Kidney (tissue), 14 donors: ENCODE results near the gene SPNS2. TPM values are rescaled to one million over a fixed set of nuclear protein-coding genes. Genes with fewer than 3 reads are reported as not detected.

Experiments
- DNase-seq, 5 donors: peaks; one replicate each; pipeline ENCODE4 v3.0.0-alpha.2; 2013 to 2020
- FAIRE-seq: peaks from 2 replicates; lab custom pipeline; 2012; peaks lifted over from hg19 to GRCh38; lab: Jason Lieb, UNC
- H3K27ac ChIP-seq, 2 donors: one replicate each; pipeline ENCODE4 v1.7.0; 2013; ENCODE audit warnings: low read depth in 2 of 2, low read length in 2 of 2, inconsistent platforms in 1 of 2
- H3K27me3 ChIP-seq: one replicate; pipeline ENCODE4 v1.7.1; 2013; ENCODE audit warnings: low read length, inconsistent platforms; ENCODE audit not compliant: control insufficient read depth, insufficient read depth
- H3K36me3 ChIP-seq, 3 donors: one replicate each; pipeline versions ENCODE4 v1.7.0 to v1.7.1; 2013; ENCODE audit warnings: low read length in 3 of 3, control low read depth in 1 of 3, inconsistent platforms in 1 of 3; ENCODE audit not compliant: insufficient read depth in 3 of 3, control insufficient read depth in 2 of 3
- H3K4me1 ChIP-seq, 3 donors: one replicate each; pipeline versions ENCODE4 v1.7.0 to v1.7.1; 2013; ENCODE audit warnings: low read length in 3 of 3, inconsistent platforms in 1 of 3, low read depth in 1 of 3; ENCODE audit not compliant: control insufficient read depth in 2 of 3, insufficient read depth in 2 of 3
- H3K4me3 ChIP-seq, 3 donors: one replicate each; pipeline versions ENCODE4 v1.7.0 to v1.8.1; 2013; ENCODE audit warnings: low read length in 3 of 3, control low read depth in 1 of 3, inconsistent platforms in 1 of 3
- H3K9ac ChIP-seq, 3 donors: one replicate each; pipeline versions ENCODE4 v1.7.0 to v1.7.1; 2013; ENCODE audit warnings: low read length in 3 of 3, control low read depth in 1 of 3, inconsistent platforms in 1 of 3
- H3K9me3 ChIP-seq, 3 donors: one replicate each; pipeline versions ENCODE4 v1.7.0 to v1.7.1; 2013; ENCODE audit warnings: low read length in 3 of 3, control low read depth in 1 of 3, inconsistent platforms in 1 of 3; ENCODE audit not compliant: control insufficient read depth in 2 of 3, insufficient read depth in 1 of 3
- intact Hi-C: fragments of 100-400 bp; cut with DNase I; formaldehyde crosslinking; loops from one replicate; pipeline ENCODE4 v1.11.1; 2022
- polyA plus RNA-seq: library from polyadenylated mRNA; stranded (reverse); fragments of 350-450 nt; fragmentation: Illumina TruSeq; extraction: RNeasy Lipid Tissue Mini Kit (QIAGEN cat#74804); gene quantifications from one replicate; pipeline ENCODE4 v1.2.3, GENCODE V29; 2014; ENCODE audit warnings: low read depth, low replicate concordance; ENCODE audit not compliant: insufficient read depth
- total RNA-seq: library from RNA; stranded (reverse); fragmentation: NEBNext Ultra II Directional; extraction: Animal tissue kit (Norgen Biotek cat#: 25700); gene quantifications from one replicate; pipeline ENCODE4 v1.2.1, GENCODE V29; 2021
- TF ChIP-seq, protein P1 (sequence below): IDR thresholded peaks from 3 replicates; pipeline ENCODE4 v1.5.1; 2012; ENCODE audit warnings: mild to moderate bottlenecking, moderate library complexity, borderline replicate concordance; ENCODE audit not compliant: insufficient read depth; ENCODE audit errors: extremely low read depth
- donor health status: control.
- donor health status: control.
- donor health status: control.
- donor health status: control.
- donor health status: control.
- donor health status: DM: yes; HTN: yes; CAD: no.
- donor health status: Normal renal cell carcinoma (clear cell type).

The SPNS2 gene
- total and polyA plus RNA-seq, 2 donors from 2014 or later: 60.5 to 75.1 TPM

DNA sequence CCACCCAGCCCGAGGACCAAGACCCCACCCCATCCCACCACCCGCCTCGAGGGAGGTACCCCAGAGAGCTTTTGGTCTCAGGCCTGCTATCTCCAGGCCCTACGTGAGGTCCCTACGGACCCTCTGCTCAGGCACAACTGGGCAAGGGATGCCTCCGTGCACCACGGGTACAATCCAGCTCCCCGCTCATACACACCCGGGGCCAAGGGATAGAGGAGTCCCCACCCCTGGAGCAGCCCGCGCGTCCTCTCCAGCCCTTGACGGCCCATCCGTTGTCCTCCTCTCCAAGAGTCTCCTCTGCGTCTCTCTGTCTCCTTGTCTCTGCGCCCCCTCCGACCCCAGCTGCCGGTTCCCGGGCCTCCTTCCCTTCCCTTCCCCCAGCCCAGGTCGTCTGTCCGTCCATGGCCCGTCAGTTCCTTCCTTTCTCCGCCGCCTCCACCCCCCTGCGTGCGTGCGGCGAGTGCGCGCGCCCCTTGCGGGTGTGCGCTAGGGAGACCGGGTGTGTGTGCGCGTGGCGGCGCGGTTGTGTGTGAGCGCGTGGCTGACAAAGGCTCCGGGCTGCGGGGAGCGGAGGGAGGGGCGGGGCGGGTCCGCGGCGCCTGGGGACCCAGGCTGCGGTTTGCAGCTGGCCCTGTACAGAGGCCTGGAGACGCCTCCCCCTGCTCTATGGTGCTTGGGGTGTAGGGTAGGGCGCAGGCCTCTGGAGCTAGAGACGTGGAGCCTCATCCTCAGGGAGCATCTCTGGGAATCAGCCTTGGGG, 930 bp downstream of the SPNS2 start:
- Histone ChIP-seq H3K9me3 (no peaks in the 10 kb centered on the region), H3K4me1 (peaks cover 0 to 21% (median 20%) of the 10 kb centered on the region in 3 donors), H3K27me3 (peaks cover 5% of the 10 kb centered on the region), H3K9ac (peak overlapping the region in 1 of 3 donors; percentile 61), H3K36me3 (no peaks in the 10 kb centered on the region), H3K27ac (peak overlapping the region; percentile 1 to 41), H3K4me3 (peak overlapping the region; percentile 58 to 73 (median 72))
- peak in 1 of 5 donors; percentile 79 for DNase-seq
- intact Hi-C loops: no loop called here
- TF ChIP-seq, protein P1, sequence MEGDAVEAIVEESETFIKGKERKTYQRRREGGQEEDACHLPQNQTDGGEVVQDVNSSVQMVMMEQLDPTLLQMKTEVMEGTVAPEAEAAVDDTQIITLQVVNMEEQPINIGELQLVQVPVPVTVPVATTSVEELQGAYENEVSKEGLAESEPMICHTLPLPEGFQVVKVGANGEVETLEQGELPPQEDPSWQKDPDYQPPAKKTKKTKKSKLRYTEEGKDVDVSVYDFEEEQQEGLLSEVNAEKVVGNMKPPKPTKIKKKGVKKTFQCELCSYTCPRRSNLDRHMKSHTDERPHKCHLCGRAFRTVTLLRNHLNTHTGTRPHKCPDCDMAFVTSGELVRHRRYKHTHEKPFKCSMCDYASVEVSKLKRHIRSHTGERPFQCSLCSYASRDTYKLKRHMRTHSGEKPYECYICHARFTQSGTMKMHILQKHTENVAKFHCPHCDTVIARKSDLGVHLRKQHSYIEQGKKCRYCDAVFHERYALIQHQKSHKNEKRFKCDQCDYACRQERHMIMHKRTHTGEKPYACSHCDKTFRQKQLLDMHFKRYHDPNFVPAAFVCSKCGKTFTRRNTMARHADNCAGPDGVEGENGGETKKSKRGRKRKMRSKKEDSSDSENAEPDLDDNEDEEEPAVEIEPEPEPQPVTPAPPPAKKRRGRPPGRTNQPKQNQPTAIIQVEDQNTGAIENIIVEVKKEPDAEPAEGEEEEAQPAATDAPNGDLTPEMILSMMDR: no peak
- FAIRE-seq: no peak

DNA sequence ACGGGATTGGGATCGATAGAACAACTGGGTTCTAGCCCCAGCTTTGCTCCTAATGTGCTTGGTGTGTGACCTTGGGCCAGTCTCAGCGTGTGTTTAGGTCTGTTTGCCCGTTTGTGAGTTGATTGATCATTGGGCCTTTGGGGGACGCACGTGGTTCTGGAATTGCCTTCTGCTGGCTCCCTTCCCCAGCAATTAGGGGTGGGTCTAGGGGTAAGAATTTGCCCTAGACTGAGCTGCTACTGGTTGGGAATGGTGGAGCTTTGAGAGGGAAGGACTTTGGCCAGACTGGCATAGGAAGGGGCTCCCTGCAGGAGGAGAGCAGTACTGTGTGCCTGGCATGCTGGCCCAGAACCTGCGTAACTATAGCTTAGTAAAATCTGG, 1.5 kb downstream of the SPNS2 start:
- no peak for FAIRE-seq
- Histone ChIP-seq H3K27ac (no peak overlapping the region), H3K4me3 (peak overlapping the region; percentile 58 to 73 (median 72)), H3K36me3 (no peaks in the 10 kb centered on the region), H3K4me1 (peaks cover 0 to 26% (median 25%) of the 10 kb centered on the region in 3 donors), H3K27me3 (peaks cover 5% of the 10 kb centered on the region), H3K9me3 (no peaks in the 10 kb centered on the region), H3K9ac (peak overlapping the region in 1 of 3 donors; percentile 61)
- intact Hi-C loops: no loop called here
- TF ChIP-seq, protein P1: no peak
- DNase-seq: no peak

DNA sequence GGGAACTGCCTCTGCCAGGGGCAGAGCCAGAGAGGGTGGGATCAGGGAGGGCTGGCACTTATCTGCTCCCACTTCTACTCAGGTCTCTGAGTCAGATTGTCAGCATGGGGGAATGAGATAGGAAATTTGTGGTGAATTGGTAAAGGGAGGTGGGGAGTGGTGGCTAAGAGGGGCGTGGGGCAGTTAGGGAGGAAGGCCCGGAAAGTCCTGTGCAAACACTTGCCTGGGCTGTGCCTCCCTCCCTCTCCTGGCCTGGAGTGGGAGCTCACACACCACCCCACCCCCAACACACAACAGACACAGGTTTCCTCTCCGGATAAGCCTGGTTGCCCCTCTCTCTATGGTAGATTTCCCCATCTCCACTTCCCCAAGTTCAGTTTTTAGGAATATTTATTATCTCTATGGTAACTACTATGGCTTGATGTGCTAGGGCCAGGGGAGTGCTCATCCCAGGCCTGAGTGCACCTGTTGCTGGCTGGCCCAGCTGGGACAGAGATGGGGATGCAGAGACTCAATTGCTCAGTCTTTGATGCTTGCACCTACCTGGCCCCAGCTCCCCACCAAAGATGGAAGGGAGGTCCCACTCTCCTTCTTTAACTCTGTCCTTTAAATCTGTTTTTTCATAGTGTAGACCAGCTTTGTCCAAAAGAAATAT, 2.7 kb downstream of the SPNS2 start:
- FAIRE-seq: no peak
- H3K4me1 ChIP-seq: peaks cover 0 to 34% (median 31%) of the 10 kb centered on the region in 3 donors
- TF ChIP-seq, protein P1: no peak
- DNase-seq: no peak
- H3K9ac ChIP-seq: no peak overlapping the region
- H3K27ac ChIP-seq: no peak overlapping the region
- intact Hi-C loops: no loop called here
- H3K36me3 ChIP-seq: no peaks in the 10 kb centered on the region
- H3K9me3 ChIP-seq: no peaks in the 10 kb centered on the region
- H3K27me3 ChIP-seq: peaks cover 5% of the 10 kb centered on the region
- peak overlapping the region in 1 of 3 donors; percentile 73 for H3K4me3 ChIP-seq
